ENCODE results near the gene EGFR.

GRCh38 chr7:55233001-55233400 lies 214.2 kb downstream of the EGFR start:
- TF ChIP-seq POLR2A (IDR thresholded peaks at IDR 0.05; ENCODE audit: low read depth, low read length) (no peak), JUN (IDR thresholded peaks at IDR 0.05; ENCODE audit: borderline replicate concordance, insufficient read depth, insufficient read length, low read depth) (no peak), POLR2AphosphoS5 (IDR thresholded peaks at IDR 0.05; ENCODE audit: insufficient read depth, low read depth, low read length) (no peak), CTCF (IDR thresholded peaks at IDR 0.05; ENCODE audit: extremely low read depth in 1 of 2, insufficient read depth in 1 of 2, low read depth in 1 of 2, low read length in 2 of 2) (no peak), MAX (IDR thresholded peaks at IDR 0.05; ENCODE audit: insufficient read depth, insufficient read length) (no peak), EZH2 (IDR thresholded peaks at IDR 0.05; ENCODE audit: borderline replicate concordance, low read depth, low read length, severe bottlenecking) (no peak), MYC (IDR thresholded peaks at IDR 0.05; ENCODE audit: low read depth, low read length) (no peak)

Measured in endothelial cell of umbilical vein (primary cell).